ENCODE data around the gene SCO1. TPM values are rescaled to one million over a fixed set of nuclear protein-coding genes. Genes with fewer than 3 reads are reported as not detected.

SCO1 gene
- total and polyA plus RNA-seq, 2 of the 4 experiments (the other 2 are of a cell fraction) = 17.0 to 21.7 TPM

DNA sequence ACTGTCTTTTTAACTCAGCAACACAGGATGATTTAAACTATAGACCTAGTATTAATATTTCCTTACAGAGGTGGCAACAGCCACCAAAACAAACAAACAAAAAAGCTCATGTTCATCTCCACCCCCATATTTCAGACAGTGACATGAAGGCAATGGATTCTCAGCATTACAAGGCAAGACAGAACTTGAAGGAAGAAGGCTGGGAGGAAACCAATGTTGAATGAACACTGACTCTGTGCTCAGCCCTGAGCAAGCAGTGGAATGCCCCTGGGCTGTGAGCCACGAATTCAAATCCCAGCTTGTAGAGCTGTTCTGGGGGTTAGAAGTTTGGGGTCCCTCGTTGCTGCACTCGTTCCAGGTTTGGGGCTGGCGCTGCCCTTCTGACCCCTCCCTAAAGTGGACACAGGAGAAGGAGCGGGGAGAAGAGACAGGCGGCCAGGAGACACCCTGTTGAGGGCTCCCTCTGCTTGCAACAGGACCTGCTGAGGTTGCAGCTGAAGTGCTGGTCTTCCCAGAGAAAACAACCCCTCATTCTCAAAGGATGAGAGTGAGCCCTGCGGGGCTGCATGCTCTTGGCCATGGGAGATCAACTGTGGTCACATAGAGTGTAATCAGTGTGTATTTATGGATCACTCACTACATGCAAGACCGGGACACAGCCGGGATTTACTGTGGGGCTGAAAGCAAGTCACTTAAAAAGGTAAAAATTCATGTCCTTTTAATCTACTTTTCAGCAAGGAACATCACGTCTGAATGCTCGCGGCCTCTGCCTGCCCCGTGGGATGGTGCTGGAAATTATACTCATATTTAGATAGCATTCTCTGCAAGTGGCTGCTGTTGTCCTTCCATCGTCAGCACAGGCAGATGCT, 74.5 kb downstream of the SCO1 start:
- H2BK15ac ChIP-seq (ENCODE audit: low read depth, low read length) = no peak overlapping the region
- no peaks in the 10 kb centered on the region for H3K9me3 ChIP-seq (ENCODE audit: control insufficient read depth, insufficient read depth, low read length)
- H4K20me1 ChIP-seq (ENCODE audit: insufficient read depth, low read length) = no peaks in the 10 kb centered on the region
- no peak overlapping the region for H3K23ac ChIP-seq (ENCODE audit: low read depth, low read length)
- no peak overlapping the region for H2AK5ac ChIP-seq (ENCODE audit: low read depth, low read length)
- no peaks in the 10 kb centered on the region for H3K79me1 ChIP-seq (ENCODE audit: low read depth in 1 of 2, low read length in 2 of 2)
- H3K4ac ChIP-seq (ENCODE audit: low read depth, low read length) = no peak overlapping the region
- no peak overlapping the region for H4K91ac ChIP-seq (ENCODE audit: insufficient read depth, low read depth, low read length)
- dilution Hi-C loops (cut with HindIII; ENCODE audit: low sequenced_read_pairs, unreplicated experiment) = no loop called here
- H2BK5ac ChIP-seq (ENCODE audit: low read depth, low read length, poor library complexity, severe bottlenecking) = no peak overlapping the region
- no peak overlapping the region for H2AFZ ChIP-seq (replicated peaks; ENCODE audit: low read length, poor library complexity)
- H3K36me3 ChIP-seq (ENCODE audit: control insufficient read depth, insufficient read depth, low read length) = no peaks in the 10 kb centered on the region
- H3K14ac ChIP-seq (replicated peaks; ENCODE audit: low read depth, low read length) = no peak overlapping the region
- CTCF ChIA-PET = no interaction called here
- no peak overlapping the region for H3K18ac ChIP-seq (ENCODE audit: low read depth, low read length)
- no peak overlapping the region for H2BK120ac ChIP-seq (ENCODE audit: low read depth, low read length)
- no peak overlapping the region for H4K5ac ChIP-seq (ENCODE audit: low read depth, low read length)
- H3K9me1 ChIP-seq (ENCODE audit: insufficient read depth, low read length) = no peaks in the 10 kb centered on the region
- ATAC-seq (ENCODE audit: low read depth) (no peak), DNase-seq (no peak)
- H3K4me2 ChIP-seq (ENCODE audit: low read depth, low read length) = no peak overlapping the region
- no peak overlapping the region for H3K27ac ChIP-seq (ENCODE audit: insufficient read depth, low read length)
- no peak overlapping the region for H3K9ac ChIP-seq (ENCODE audit: low read depth, low read length)
- no TSS peak for BruUV-seq (replicated peaks)
- in situ Hi-C loops (cut with MboI; ENCODE audit: low sequenced_read_pairs) = loop anchor here (25.0 kb wide), 1 partner anchor 886 kb away; no protein-coding TSS in a partner anchor
- no peak overlapping the region for H4K8ac ChIP-seq (ENCODE audit: low read depth in 2 of 2, low read length in 2 of 2)
- H3K4me3 ChIP-seq (ENCODE audit: insufficient read depth, low read depth, low read length) = no peak overlapping the region
- H3K4me1 ChIP-seq (ENCODE audit: control insufficient read depth, insufficient read depth, low read length) = no peaks in the 10 kb centered on the region
- H3K27me3 ChIP-seq (ENCODE audit: control insufficient read depth, insufficient read depth, low read length) = no peaks in the 10 kb centered on the region
- H3K56ac ChIP-seq (ENCODE audit: extremely low read depth, insufficient read depth, low read length) = no peak overlapping the region
- POLR2A ChIA-PET (ENCODE audit: unreplicated experiment) = no interaction called here
- intact Hi-C loops (cut with micrococcal nuclease) = no loop called here
- H2BK20ac ChIP-seq (ENCODE audit: low read depth, low read length) = no peak overlapping the region
- H2AK9ac ChIP-seq (replicated peaks; ENCODE audit: low read depth, low read length, poor library complexity) = no peak overlapping the region
- WGBS, 2 experiments (ENCODE audit: extremely low coverage in 2 of 2, insufficient read length in 1 of 2) = no CpG with 5 or more reads among the region's 14 CpGs
- TF ChIP-seq, protein P1, sequence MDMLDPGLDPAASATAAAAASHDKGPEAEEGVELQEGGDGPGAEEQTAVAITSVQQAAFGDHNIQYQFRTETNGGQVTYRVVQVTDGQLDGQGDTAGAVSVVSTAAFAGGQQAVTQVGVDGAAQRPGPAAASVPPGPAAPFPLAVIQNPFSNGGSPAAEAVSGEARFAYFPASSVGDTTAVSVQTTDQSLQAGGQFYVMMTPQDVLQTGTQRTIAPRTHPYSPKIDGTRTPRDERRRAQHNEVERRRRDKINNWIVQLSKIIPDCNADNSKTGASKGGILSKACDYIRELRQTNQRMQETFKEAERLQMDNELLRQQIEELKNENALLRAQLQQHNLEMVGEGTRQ (IDR thresholded peaks at IDR 0.05; ENCODE audit: low read depth, low read length) = no peak
- TF ChIP-seq SMC3 (IDR thresholded peaks at IDR 0.05; ENCODE audit: low read depth, low read length) (no peak), CHD1 (IDR thresholded peaks at IDR 0.05; ENCODE audit: low read depth, low read length) (no peak), POLR2A (IDR thresholded peaks at IDR 0.05; ENCODE audit: low read depth, low read length) (no peak), NFE2L2 (IDR thresholded peaks at IDR 0.05; ENCODE audit: low read depth, low read length) (no peak), MAFK (IDR thresholded peaks at IDR 0.05; ENCODE audit: low read depth, low read length) (no peak), RAD21 (IDR thresholded peaks at IDR 0.05; ENCODE audit: low read length) (no peak), MXI1 (IDR thresholded peaks at IDR 0.05; ENCODE audit: borderline replicate concordance, low read depth, low read length) (no peak), MAZ (IDR thresholded peaks at IDR 0.05; ENCODE audit: borderline replicate concordance, low read depth, low read length) (no peak), CEBPB (IDR thresholded peaks at IDR 0.05; ENCODE audit: low read depth, low read length) (no peak), RFX5 (IDR thresholded peaks at IDR 0.05; ENCODE audit: low read depth, low read length) (no peak), RCOR1 (IDR thresholded peaks at IDR 0.05; ENCODE audit: insufficient replicate concordance, low read length) (no peak), BHLHE40 (IDR thresholded peaks at IDR 0.05; ENCODE audit: low read depth, low read length) (no peak)
- TF ChIP-seq, protein P2, sequence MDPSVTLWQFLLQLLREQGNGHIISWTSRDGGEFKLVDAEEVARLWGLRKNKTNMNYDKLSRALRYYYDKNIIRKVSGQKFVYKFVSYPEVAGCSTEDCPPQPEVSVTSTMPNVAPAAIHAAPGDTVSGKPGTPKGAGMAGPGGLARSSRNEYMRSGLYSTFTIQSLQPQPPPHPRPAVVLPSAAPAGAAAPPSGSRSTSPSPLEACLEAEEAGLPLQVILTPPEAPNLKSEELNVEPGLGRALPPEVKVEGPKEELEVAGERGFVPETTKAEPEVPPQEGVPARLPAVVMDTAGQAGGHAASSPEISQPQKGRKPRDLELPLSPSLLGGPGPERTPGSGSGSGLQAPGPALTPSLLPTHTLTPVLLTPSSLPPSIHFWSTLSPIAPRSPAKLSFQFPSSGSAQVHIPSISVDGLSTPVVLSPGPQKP (IDR thresholded peaks at IDR 0.05; ENCODE audit: borderline replicate concordance, low read depth, low read length) = no peak
- TF ChIP-seq, protein P3, sequence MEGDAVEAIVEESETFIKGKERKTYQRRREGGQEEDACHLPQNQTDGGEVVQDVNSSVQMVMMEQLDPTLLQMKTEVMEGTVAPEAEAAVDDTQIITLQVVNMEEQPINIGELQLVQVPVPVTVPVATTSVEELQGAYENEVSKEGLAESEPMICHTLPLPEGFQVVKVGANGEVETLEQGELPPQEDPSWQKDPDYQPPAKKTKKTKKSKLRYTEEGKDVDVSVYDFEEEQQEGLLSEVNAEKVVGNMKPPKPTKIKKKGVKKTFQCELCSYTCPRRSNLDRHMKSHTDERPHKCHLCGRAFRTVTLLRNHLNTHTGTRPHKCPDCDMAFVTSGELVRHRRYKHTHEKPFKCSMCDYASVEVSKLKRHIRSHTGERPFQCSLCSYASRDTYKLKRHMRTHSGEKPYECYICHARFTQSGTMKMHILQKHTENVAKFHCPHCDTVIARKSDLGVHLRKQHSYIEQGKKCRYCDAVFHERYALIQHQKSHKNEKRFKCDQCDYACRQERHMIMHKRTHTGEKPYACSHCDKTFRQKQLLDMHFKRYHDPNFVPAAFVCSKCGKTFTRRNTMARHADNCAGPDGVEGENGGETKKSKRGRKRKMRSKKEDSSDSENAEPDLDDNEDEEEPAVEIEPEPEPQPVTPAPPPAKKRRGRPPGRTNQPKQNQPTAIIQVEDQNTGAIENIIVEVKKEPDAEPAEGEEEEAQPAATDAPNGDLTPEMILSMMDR (conservative IDR thresholded peaks at IDR 0.05; ENCODE audit: low read depth, low read length) = no peak
